Keratinocyte (primary cell): ENCODE results near the gene KLHL25. TPM values are rescaled to one million over a fixed set of nuclear protein-coding genes. Genes with fewer than 3 reads are reported as not detected.

Source experiments
- DNase-seq: peaks from one replicate; pipeline ENCODE4 v3.0.0-alpha.2; 2011; ENCODE audit warnings: low read depth, missing footprints, low spot score
- FAIRE-seq: peaks from 2 replicates; lab custom pipeline; 2011; peaks lifted over from hg19 to GRCh38; lab: Jason Lieb, UNC
- H2AFZ ChIP-seq: 2 replicates; pipeline ENCODE4 v1.6.0; 2012; ENCODE audit warnings: low read length, control low read depth, inconsistent platforms; ENCODE audit not compliant: control insufficient read depth
- H3K27ac ChIP-seq: 2 replicates; pipeline ENCODE4 v1.5.1; 2011; ENCODE audit warnings: low read length; ENCODE audit not compliant: control insufficient read depth, insufficient read depth
- H3K27me3 ChIP-seq: 3 replicates; pipeline ENCODE4 v1.6.0; 2011; ENCODE audit warnings: low read length; ENCODE audit not compliant: control insufficient read depth, insufficient read depth; ENCODE audit errors: extremely low read depth
- H3K36me3 ChIP-seq, 2 experiments: 2 replicates in 1 of 2; 3 replicates in 1 of 2; pipeline ENCODE4 v1.5.1; 2011; ENCODE audit warnings: low read length in 2 of 2, mild to moderate bottlenecking in 1 of 2; ENCODE audit not compliant: control insufficient read depth in 2 of 2, insufficient read depth in 2 of 2; ENCODE audit errors: extremely low read depth in 1 of 2
- H3K4me1 ChIP-seq: 3 replicates; pipeline ENCODE4 v1.5.1; 2011; ENCODE audit warnings: low read length; ENCODE audit not compliant: control insufficient read depth, insufficient read depth; ENCODE audit errors: extremely low read depth
- H3K4me2 ChIP-seq: 3 replicates; pipeline ENCODE4 v1.6.0; 2011; ENCODE audit warnings: low read depth, low read length; ENCODE audit not compliant: control insufficient read depth, insufficient read depth; ENCODE audit errors: extremely low read depth
- H3K4me3 ChIP-seq, 3 experiments: fragments of 200-600 bp in 1 of 3; sonication (generic) in 1 of 3; 2 replicates in 2 of 3; 3 replicates in 1 of 3; pipeline ENCODE4 v1.5.1; 2011 to 2016; ENCODE audit warnings: low read length in 3 of 3, mild to moderate bottlenecking in 3 of 3, control low read depth in 2 of 3, inconsistent platforms in 1 of 3, low read depth in 1 of 3, mixed read lengths in 1 of 3, mixed run types in 1 of 3, moderate library complexity in 1 of 3; ENCODE audit not compliant: control insufficient read depth in 2 of 3, insufficient read depth in 2 of 3; ENCODE audit errors: extremely low read depth in 1 of 3
- H3K79me2 ChIP-seq: 2 replicates; pipeline ENCODE4 v1.6.0; 2012; ENCODE audit warnings: low read length; ENCODE audit not compliant: control insufficient read depth, insufficient read depth
- H3K9ac ChIP-seq: 3 replicates; pipeline ENCODE4 v1.6.0; 2011; ENCODE audit warnings: low read length; ENCODE audit not compliant: control insufficient read depth, insufficient read depth; ENCODE audit errors: extremely low read depth
- H3K9me1 ChIP-seq: 3 replicates; pipeline ENCODE4 v1.6.0; 2011; ENCODE audit warnings: low read length; ENCODE audit not compliant: control insufficient read depth, insufficient read depth; ENCODE audit errors: extremely low read depth
- H3K9me3 ChIP-seq: 2 replicates; pipeline ENCODE4 v1.5.1; 2012; ENCODE audit warnings: low read depth, low read length; ENCODE audit not compliant: control insufficient read depth
- H4K20me1 ChIP-seq: 3 replicates; pipeline ENCODE4 v1.6.0; 2011; ENCODE audit warnings: low read length; ENCODE audit not compliant: control insufficient read depth, insufficient read depth; ENCODE audit errors: extremely low read depth
- EZH2 ChIP-seq: IDR thresholded peaks from one replicate; pipeline ENCODE4 v1.6.1; 2012; ENCODE audit warnings: inconsistent platforms, mild to moderate bottlenecking, low read length, moderate library complexity
- dilution Hi-C: fragments of 300-500 bp; cut with MboI; formaldehyde crosslinking; loops from one replicate; pipeline ENCODE4 v1.7.0; 2020; ENCODE audit warnings: low sequenced_read_pairs; ENCODE audit not compliant: extremely low pct_ligation_motif_present
- polyA plus RNA-seq, 5 experiments: library from polyadenylated mRNA; depleted of rRNA in 3 of 5; stranded (reverse) in 3 of 5; stranded (forward) in 1 of 5; unstranded in 1 of 5; fragments of >200 nt; gene quantifications; 1 replicate in 1 of 5; 2 replicates in 3 of 5; 3 replicates in 1 of 5; pipeline versions ENCODE4 v1.2.1 to v1.2.3, GENCODE V29; 2011 to 2012; ENCODE audit warnings: missing spikeins in 2 of 5, low read depth in 1 of 5, low replicate concordance in 1 of 5
- TF ChIP-seq, protein P1 (sequence below), 3 experiments: IDR thresholded peaks in 1 of 3; conservative IDR thresholded peaks in 1 of 3; optimal IDR thresholded peaks in 1 of 3; 2 replicates in 2 of 3; 3 replicates in 1 of 3; pipeline versions ENCODE3 to v1.5.1; 2011; ENCODE audit warnings: low read length in 3 of 3, mild to moderate bottlenecking in 3 of 3, moderate library complexity in 2 of 3, control low read depth in 1 of 3, inconsistent platforms in 1 of 3; ENCODE audit not compliant: insufficient read depth in 2 of 3; ENCODE audit errors: extremely low read depth in 1 of 3

The KLHL25 gene
- polyA plus RNA-seq, 1 donor (not counting 4 experiments of a cell fraction or from before 2014, with no cell fraction given) = 2.1 TPM

DNA sequence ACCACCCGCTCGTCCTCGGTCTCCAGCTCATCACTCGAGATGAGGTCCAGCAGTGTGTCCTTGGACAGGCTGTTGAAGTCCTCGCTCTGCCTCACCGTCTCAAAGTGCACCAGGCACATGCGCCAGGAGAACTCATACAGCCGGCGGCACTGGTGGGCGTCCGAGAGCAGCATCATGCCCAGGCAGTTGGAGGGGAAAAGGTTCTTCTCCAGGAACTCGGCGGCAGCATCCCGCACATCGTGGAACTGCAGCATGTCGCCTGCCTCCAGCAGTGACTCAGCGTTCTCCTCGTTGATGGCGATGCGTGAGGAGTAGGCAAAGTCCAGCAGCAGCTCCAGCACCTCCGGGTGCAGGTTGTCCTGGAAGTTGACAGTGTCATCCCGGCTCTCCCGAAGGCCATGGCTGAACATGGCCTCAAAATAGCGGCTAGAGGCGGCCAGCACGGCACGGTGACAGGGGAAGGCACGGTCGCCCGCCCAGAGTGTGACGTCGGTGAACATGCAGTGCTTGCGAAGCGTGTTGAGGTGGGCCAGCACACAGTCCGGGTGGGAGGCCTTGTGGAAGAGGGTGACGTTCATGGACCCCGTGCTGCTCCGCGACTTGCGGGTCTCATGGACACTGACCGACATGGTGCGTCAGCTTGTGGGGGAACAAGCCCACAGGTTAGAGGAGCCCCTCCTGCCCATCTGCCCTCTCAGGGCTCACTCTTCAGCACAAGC, 25.4 kb downstream of the KLHL25 start:
- dilution Hi-C loops = no loop called here
- H4K20me1 ChIP-seq = no peaks in the 10 kb centered on the region

DNA sequence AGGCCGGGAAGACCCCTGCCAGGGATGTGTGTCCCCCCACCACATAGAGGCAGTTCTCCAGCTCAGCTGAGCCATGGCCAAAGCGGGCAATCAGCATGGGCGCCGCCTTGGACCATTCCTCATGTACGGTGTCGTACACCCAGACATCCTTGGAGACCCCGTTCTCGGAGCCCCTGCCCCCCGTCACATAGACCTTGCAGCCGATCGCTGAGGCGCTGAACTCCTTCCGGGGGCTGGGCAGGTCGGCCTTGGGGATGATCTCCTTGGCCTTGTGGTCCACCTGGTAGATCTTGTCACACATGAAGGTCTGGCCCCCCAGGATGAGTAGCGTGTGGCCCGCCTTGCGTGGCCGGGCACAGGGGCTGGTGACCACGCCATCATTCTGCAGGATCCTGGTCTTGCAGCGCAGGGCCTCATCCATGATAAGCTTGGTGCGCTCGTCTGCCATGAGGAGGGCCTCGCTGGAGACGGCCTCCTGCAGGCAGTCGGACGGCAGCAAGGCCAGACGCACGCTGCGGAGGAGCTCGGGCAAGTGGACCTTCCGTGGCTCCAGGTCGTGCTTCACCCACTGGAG, 26.0 kb downstream of the KLHL25 start:
- peaks cover 43% of the 10 kb centered on the region for H3K79me2 ChIP-seq

More for the DNA sequence above, 25.4 kb downstream of the KLHL25 start:
- no peak overlapping the region for H3K27ac ChIP-seq
- no peak overlapping the region for H2AFZ ChIP-seq
- peaks cover 4% of the 10 kb centered on the region for H3K9me1 ChIP-seq
- no peak for DNase-seq
- FAIRE-seq = no peak
- no peak for TF ChIP-seq EZH2
- TF ChIP-seq, protein P1, sequence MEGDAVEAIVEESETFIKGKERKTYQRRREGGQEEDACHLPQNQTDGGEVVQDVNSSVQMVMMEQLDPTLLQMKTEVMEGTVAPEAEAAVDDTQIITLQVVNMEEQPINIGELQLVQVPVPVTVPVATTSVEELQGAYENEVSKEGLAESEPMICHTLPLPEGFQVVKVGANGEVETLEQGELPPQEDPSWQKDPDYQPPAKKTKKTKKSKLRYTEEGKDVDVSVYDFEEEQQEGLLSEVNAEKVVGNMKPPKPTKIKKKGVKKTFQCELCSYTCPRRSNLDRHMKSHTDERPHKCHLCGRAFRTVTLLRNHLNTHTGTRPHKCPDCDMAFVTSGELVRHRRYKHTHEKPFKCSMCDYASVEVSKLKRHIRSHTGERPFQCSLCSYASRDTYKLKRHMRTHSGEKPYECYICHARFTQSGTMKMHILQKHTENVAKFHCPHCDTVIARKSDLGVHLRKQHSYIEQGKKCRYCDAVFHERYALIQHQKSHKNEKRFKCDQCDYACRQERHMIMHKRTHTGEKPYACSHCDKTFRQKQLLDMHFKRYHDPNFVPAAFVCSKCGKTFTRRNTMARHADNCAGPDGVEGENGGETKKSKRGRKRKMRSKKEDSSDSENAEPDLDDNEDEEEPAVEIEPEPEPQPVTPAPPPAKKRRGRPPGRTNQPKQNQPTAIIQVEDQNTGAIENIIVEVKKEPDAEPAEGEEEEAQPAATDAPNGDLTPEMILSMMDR (optimal IDR thresholded peaks at IDR 0.05 in 1 of 3, IDR thresholded peaks at IDR 0.05 in 1 of 3, conservative IDR thresholded peaks at IDR 0.05 in 1 of 3; ENCODE audit: extremely low read depth in 1 of 3, insufficient read depth in 2 of 3, low read length in 3 of 3) = no peak
- H3K9me3 ChIP-seq = no peaks in the 10 kb centered on the region
- H3K9ac ChIP-seq = no peak overlapping the region
- H3K4me2 ChIP-seq = no peak overlapping the region
- H3K79me2 ChIP-seq = peaks cover 47% of the 10 kb centered on the region
- H3K4me1 ChIP-seq = peaks cover 33% of the 10 kb centered on the region
- no peaks in the 10 kb centered on the region for H3K36me3 ChIP-seq
- H3K27me3 ChIP-seq = no peaks in the 10 kb centered on the region
- H3K4me3 ChIP-seq = no peak overlapping the region

More for the DNA sequence above, 26.0 kb downstream of the KLHL25 start:
- Histone ChIP-seq H4K20me1 (no peaks in the 10 kb centered on the region), H3K9me3 (no peaks in the 10 kb centered on the region), H3K4me3 (no peak overlapping the region), H3K27ac (no peak overlapping the region), H3K4me2 (no peak overlapping the region), H3K4me1 (peaks cover 38% of the 10 kb centered on the region), H3K36me3 (no peaks in the 10 kb centered on the region), H3K9me1 (peaks cover 4% of the 10 kb centered on the region), H2AFZ (no peak overlapping the region), H3K9ac (no peak overlapping the region), H3K27me3 (no peaks in the 10 kb centered on the region)
- FAIRE-seq (no peak), DNase-seq (no peak)
- dilution Hi-C loops = no loop called here
- TF ChIP-seq EZH2 = no peak
- TF ChIP-seq, protein P1 (optimal IDR thresholded peaks at IDR 0.05 in 1 of 3, IDR thresholded peaks at IDR 0.05 in 1 of 3, conservative IDR thresholded peaks at IDR 0.05 in 1 of 3; ENCODE audit: extremely low read depth in 1 of 3, insufficient read depth in 2 of 3, low read length in 3 of 3) = no peak
